ENCODE results near the gene MYOT.

DNA sequence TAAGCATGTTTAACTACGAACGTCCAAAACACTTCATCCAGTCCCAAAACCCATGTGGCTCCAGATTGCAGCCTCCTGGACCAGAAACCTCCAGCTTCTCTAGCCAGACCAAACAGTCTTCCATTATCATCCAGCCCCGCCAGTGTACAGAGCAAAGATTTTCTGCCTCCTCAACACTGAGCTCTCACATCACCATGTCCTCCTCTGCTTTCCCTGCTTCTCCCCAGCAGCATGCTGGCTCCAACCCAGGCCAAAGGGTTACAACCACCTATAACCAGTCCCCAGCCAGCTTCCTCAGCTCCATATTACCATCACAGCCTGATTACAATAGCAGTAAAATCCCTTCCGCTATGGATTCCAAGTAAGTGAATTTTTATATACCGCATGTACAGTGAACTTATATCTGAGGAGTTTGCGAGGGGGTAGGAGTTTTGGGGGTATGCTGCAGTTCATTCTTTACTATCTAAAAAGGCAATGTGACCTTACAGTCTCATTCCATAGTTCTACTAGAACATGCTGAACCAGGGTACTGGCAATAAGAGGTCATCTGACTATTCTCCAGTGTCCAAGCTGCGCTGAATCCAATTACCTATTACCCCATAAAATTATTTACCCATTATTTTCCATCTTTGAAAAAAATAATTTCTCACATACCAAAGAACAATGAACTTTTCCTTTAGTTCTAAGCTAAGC, 3.1 kb downstream of the MYOT start:
- TF ChIP-seq, protein P1, sequence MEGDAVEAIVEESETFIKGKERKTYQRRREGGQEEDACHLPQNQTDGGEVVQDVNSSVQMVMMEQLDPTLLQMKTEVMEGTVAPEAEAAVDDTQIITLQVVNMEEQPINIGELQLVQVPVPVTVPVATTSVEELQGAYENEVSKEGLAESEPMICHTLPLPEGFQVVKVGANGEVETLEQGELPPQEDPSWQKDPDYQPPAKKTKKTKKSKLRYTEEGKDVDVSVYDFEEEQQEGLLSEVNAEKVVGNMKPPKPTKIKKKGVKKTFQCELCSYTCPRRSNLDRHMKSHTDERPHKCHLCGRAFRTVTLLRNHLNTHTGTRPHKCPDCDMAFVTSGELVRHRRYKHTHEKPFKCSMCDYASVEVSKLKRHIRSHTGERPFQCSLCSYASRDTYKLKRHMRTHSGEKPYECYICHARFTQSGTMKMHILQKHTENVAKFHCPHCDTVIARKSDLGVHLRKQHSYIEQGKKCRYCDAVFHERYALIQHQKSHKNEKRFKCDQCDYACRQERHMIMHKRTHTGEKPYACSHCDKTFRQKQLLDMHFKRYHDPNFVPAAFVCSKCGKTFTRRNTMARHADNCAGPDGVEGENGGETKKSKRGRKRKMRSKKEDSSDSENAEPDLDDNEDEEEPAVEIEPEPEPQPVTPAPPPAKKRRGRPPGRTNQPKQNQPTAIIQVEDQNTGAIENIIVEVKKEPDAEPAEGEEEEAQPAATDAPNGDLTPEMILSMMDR (IDR thresholded peaks at IDR 0.05) = no peak
- TF ChIP-seq POLR2A (IDR thresholded peaks at IDR 0.05) = no peak

Data from thyroid gland (tissue), 4 donors.